GM13977 (cell line): Measurements from ENCODE around the gene PCNX2.

Source experiments
- DNase-seq: peaks from one replicate; pipeline ENCODE4 v3.0.0; 2012; ENCODE audit warnings: low spot score
- in situ Hi-C: fragments of 300-500 bp; cut with MboI; formaldehyde crosslinking; loops from one replicate; pipeline ENCODE4 v1.12.0; 2022; ENCODE audit warnings: low sequenced_read_pairs, low pct_unique_long_range_greater_than_20kb, mixed read lengths, inconsistent platforms; ENCODE audit not compliant: unreplicated experiment
- TF ChIP-seq, protein P1 (sequence below): IDR thresholded peaks from 2 replicates; pipeline ENCODE4 v1.5.1; 2012; ENCODE audit warnings: mild to moderate bottlenecking, control low read depth; ENCODE audit not compliant: insufficient read depth; ENCODE audit errors: extremely low read depth, missing control alignments

PCNX2 gene

DNA sequence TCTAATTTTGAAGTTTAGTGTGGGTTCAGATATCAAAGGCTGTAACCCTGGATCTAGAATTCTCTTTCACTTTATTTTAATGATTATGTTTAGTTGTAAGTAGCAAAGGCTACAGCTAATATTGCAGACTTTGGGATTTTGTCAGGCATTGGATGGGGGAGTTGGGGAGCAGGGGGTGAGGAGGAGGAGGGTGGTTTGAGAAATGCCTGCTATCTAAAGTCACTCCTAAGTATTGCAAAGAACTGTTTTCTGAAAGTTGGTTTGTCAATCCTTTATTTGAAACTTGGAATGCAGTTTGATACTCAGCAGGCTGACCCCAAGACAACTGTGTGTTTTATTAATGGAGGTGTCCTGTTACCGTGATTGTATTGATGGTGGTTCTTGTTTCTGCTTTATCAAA lies 343.9 kb downstream of the PCNX2 start:
- TF ChIP-seq, protein P1, sequence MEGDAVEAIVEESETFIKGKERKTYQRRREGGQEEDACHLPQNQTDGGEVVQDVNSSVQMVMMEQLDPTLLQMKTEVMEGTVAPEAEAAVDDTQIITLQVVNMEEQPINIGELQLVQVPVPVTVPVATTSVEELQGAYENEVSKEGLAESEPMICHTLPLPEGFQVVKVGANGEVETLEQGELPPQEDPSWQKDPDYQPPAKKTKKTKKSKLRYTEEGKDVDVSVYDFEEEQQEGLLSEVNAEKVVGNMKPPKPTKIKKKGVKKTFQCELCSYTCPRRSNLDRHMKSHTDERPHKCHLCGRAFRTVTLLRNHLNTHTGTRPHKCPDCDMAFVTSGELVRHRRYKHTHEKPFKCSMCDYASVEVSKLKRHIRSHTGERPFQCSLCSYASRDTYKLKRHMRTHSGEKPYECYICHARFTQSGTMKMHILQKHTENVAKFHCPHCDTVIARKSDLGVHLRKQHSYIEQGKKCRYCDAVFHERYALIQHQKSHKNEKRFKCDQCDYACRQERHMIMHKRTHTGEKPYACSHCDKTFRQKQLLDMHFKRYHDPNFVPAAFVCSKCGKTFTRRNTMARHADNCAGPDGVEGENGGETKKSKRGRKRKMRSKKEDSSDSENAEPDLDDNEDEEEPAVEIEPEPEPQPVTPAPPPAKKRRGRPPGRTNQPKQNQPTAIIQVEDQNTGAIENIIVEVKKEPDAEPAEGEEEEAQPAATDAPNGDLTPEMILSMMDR, result no peak
- no peak for DNase-seq
- in situ Hi-C loops, result no loop called here

- DNase-seq, result peak; percentile 30
- TF ChIP-seq, protein P1, result no peak
- in situ Hi-C loops, result no loop called here
Observed at GRCh38 chr1:232951180-232951579, 344.3 kb downstream of the PCNX2 start.

GRCh38 chr1:232950197-232951176 lies 345.0 kb downstream of the PCNX2 start, which contains the start of gene NTPCR:
Gene NTPCR (plus strand): TSS chr1:232950611. CDS start chr1:232950711, 100 bp downstream.
- in situ Hi-C loops, result no loop called here
- TF ChIP-seq, protein P1, result no peak
- peak; percentile 94 for DNase-seq

- in situ Hi-C loops, result no loop called here
- TF ChIP-seq, protein P1, result no peak
- DNase-seq, result no peak
Observed at GRCh38 chr1:232949636-232950196, 345.8 kb downstream of the PCNX2 start.

GRCh38 chr1:232944347-232944746 lies 351.2 kb downstream of the PCNX2 start:
- DNase-seq, result no peak
- TF ChIP-seq, protein P1, result no peak
- in situ Hi-C loops, result no loop called here

DNA sequence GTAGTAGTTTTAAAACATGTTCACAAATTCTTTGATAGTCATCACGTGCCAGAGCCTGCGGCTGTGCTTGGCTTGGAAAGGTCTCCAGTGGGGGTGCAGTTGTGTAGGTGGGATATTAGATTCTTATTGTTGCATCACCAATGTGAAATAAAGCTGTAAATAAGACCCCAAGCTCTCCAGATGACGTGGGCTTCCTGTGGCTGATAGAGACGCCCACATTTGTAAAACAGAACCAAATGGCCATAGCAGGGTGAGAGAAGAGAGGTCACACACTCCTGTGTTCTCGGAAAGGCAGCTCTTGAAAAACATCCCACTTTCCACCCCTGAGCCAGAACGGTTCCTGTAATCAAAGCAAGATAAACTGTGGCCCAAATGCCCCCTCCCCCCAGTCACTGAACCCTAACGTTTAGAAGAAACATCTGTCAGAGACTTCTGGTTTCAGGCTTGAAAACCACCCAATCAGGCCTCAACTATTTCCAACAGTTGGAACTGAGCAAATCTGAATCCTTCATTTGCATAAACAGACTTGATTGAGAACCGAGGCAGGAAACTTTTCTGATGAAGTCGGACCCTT lies 351.8 kb downstream of the PCNX2 start:
- no peak for DNase-seq
- in situ Hi-C loops, result no loop called here
- TF ChIP-seq, protein P1, result no peak
